HG03139 (cell line): ENCODE data around the gene TMC1.
"Not testable (repeated sequence)": the region's sequence is repeated elsewhere in the genome, so short reads cannot be mapped to it uniquely, and the experiment has no call there.

Experiments used
- ATAC-seq: cut with Tn5 transposase; IDR thresholded peaks from one replicate; pipeline ENCODE4 v1.9.1; 2021; ENCODE audit not compliant: unreplicated experiment

TMC1 gene

DNA sequence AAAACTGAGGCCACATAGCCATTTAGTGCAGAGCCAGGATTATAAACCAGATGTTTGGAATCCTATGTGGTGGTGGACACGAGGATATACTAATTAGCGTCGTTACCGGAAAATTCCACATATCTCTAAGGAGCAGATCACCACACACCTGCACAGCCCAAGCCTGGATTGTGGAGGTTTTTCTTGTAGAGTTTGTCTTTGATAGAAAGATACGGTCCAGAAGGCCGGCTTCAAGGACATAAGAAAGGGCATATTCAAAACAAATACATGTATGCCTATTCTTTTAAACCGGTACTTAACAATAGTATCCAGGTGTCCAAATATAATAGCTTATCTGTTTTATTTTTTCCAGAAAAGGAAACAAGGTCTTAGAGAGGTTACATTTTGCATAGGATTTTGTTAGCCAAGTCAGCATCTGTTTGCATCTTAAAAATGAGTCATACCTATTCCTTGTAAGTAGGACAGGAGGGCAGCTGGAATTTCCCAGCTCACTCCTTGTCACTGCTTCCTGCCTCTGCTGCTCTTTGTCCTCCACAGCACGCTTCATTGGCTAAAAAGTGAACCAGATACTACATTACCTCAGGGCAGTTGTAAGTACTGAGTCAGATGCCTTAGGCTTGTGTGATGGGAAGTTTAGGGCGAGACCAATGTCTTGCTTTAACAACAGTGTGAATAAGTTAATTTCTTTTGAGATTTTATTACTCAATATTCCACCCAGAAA lies 3.6 kb downstream of the TMC1 start:
- no peak for ATAC-seq

GRCh38 chr9:72526901-72527800 lies 5.7 kb downstream of the TMC1 start:
- peak; percentile 83 for ATAC-seq

DNA sequence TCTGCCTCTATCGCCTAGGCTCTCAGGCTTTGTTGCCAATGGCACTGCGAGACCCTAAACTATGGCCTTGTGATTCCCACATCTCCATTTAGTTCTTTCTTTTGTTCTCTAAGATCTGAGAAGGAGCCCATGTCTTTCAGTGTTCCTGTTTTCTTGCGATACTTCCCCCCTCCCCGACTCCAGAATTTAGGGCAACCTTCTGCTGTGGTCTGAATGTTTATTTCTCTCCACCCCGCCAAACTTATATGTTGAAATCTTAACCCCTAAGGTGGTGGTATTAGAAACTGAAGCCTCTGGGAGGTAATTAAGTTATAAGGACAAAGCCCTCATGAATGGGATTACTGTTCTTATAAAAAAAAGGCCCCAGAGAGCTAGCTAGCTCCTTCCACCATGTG lies 6.4 kb downstream of the TMC1 start:
- ATAC-seq = no peak

- no peak for ATAC-seq
Observed at GRCh38 chr9:72529531-72529930, 8.1 kb downstream of the TMC1 start.

GRCh38 chr9:72533322-72533721 lies 11.9 kb downstream of the TMC1 start:
- no peak for ATAC-seq

GRCh38 chr9:72534931-72535330 lies 13.5 kb downstream of the TMC1 start:
- ATAC-seq = no peak

GRCh38 chr9:72537011-72537545 lies 15.7 kb downstream of the TMC1 start:
- ATAC-seq = no peak

DNA sequence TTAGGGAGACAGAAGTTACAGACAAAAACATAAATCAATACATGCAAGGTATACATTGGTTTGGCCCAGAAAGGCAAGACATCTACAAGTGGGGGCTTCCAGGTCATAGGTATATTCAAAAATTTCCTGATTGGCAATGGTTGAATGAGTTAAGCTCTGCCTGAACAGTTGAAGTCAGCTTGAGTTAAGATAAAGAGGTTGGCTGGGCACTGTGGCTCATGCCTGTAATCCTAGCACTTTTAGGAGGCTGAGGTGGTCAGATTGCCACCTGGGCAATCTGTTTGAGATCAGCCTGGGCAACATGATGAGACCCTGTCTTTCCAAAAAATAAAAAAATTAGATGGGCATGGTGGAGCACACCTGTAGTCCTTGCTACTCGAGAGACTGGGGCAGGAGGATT lies 16.3 kb downstream of the TMC1 start:
- no peak for ATAC-seq

- no peak for ATAC-seq
Observed at GRCh38 chr9:72538921-72539702, 17.7 kb downstream of the TMC1 start.

DNA sequence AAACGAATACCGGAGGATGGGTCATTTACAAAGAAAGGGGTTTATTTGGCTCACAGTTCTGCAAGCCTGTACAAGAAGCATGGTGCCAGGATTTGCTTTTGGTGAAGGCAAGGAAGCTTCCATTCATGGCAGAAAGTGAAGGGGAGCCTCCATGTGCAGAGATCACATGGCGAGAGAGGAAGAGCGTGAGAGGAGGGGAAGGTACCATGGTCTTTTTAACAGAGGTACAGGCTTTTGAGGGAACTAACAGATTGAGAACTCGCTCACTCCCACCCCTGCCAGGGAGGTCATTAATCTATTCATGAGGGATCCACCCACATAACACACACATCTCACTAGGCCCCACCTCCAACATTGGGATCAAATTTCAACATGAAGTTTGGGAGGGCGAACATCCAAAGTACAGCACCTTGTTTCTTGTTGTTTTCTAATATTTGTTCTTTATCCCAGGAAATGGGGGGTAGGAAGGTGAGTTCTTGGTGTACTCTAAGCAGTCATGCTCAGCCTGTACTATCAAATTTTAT lies 18.5 kb downstream of the TMC1 start:
- ATAC-seq = no peak

DNA sequence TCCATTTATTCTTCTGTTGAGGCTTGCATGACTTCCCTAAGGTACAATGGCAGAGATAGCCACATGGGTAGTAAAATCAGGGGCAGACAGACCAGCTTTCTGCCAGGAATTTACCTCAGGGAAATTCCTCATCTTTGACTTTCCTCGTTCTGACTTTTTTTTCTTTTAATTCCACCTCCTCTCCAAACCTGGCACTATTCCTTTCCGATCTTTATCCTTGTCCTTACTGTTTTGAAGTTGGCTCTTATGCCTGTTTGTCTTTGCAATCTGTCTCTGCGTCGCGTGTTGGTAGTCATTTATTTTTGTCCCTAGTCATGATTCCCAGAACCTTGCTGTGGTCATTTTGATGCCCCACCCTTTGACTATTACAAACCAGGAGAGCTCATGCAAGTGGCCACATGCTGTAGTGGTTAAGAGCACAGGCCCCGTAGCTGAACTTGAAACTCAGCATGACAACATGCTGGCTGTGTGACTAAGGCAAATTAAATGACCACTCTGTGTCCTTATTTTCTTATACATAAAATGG lies 19.0 kb downstream of the TMC1 start:
- no peak for ATAC-seq

DNA sequence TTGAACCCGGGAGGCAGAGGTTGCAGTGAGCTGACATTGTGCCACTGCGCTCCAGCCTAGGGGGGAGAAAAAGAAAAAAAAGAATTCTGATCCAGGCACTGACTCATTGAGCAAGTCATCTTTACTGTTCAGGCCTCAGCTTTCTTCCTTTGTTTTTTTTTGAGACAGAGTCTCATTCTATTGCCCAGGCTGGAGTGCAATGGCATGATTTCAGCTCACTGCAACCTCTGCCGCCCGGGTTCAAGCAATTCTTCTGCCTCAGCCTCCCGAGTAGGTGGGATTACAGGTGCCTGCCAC lies 21.1 kb downstream of the TMC1 start:
- not testable (repeated sequence) for ATAC-seq

DNA sequence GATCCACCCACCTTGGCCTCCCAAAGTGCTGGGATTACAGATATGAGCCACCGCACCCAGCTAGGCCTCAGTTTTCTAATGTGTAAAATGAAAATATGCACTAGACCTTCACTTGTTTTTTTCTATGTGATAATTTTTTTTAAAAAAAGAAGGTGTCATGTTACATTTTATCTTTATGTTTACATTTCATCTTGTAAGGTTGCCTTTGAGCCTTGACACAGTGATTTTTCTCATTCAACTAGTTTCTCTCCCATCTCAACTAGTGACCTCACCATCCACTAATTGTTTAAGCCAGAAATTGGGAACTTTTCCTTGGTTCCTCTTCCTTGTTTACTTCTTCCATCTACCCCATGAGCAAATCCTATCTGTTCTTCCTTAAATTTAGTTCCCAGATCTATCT lies 21.5 kb downstream of the TMC1 start:
- ATAC-seq = no peak

DNA sequence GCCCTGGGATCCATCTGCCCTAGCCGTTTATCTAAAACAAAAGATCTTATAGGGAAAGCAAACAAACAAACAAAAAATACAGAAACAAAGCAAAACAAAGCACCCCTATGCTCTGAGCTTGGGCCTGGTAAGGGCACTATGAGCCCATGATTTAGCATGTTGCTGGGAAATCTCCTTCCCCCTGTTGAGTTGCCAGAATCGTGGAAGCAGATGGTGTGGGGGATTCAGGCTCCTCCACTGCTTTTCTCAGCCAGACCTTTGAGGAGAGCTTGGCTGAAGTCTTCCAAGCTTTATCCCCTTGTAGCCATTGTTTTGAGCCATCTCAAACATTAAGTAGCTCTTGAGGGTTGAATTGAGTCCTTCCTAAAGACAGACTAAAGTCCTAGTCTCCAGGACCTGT lies 29.9 kb downstream of the TMC1 start:
- ATAC-seq = no peak

GRCh38 chr9:72552356-72552755 lies 30.9 kb downstream of the TMC1 start:
- no peak for ATAC-seq

DNA sequence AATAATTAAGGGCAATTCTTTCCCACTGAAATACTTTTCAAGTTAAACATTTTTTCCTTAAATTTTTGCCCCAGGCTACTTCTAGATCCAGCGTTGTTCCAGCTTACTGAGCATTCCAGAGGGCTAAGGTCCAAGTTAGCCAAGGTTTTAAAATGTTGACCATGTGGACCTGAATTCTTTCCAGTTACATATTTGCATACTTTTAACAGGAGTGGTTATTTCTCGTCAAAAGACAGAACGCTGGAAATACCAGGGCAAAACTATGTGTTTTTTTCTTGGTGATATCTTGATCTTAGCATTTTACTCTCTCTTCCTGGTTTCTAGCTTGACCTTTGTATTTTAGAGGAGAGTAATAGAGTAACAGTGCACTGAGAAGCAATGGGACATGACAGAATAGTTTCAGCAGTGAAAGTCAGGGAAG lies 32.8 kb downstream of the TMC1 start:
- no peak for ATAC-seq

- no peak for ATAC-seq
Observed at GRCh38 chr9:72557549-72557948, 36.1 kb downstream of the TMC1 start.

DNA sequence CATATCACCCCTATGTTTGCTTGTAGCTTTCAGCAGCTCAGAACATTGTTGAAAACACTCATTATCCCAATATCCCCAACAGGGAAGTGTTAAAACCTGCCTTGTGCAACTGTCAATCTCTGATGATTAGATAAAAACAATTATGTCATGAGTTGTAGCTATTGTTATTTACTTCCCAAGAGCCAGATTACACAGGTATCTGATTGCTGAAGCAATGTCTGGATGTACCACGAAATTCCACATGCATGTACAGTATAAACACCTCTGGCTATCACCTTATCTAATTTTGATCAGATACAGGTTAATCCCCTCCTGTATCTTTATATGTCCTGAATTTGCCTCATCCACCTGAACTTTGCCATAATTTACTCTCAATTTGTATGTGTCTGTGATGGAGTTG lies 38.7 kb downstream of the TMC1 start:
- ATAC-seq = no peak

DNA sequence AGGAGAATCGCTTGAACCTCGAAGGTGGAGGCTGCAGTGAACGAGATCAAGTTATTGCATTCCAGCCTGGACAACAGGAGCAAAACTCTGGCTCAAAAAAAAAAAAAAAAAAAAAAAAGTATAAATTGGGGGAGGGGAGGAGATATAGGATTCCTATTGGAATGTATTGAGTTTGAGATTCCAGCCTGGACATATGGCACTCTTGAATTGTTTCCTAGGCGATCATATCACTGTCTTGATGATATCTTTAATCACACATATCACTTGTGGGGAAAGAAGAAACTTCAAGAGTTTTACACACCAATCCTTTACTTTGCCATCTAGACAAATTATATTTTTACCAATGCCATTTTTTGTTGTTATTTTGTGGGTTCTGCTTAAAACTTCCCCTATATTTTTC lies 42.4 kb downstream of the TMC1 start:
- no peak for ATAC-seq

DNA sequence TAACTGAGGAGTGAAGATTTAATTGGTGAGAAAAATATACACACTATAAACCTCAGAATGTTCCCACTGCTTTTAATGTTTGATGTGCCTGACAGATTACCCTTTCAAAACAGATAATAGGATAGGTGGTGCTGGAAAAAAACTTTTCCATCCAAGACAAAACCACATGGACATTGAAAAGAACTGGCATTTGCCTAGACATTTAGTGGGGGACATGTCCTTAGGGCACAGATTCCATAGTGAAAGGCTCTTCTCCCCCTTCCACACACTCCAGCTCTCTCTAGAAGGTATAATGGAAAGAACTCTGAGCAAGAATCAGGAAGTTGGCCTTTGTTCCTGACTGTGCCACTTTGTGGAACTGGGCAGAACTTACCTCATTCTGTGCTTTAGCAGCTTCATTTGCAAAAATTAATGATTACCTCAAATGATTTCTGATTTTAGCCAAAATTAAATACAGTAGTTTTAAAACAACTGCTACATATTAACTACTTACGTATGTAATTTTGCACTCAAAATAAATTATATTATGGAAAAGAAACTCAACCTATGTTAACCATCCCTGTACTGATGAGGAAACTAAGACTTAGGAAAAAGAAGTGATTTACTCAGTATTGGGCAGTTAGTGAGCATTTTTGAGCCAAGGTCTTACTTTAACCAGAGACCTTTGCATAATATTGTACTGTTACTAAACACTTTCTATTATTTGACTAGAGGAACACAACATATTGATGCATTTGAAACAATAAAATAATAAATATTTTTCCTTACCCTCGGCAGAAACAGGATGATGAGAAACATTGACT lies 43.3 kb downstream of the TMC1 start:
- ATAC-seq = no peak
